Activated CD4-positive, CD25-positive, alpha-beta regulatory T cell treated with anti-CD3 and anti-CD28 coated beads, Interleukin-2, amount 50 U/mL, for 24 hours (primary cell): ENCODE results near the gene PCSK5.
A peak's percentile ranks its signal among the peaks of the same experiment; 100 is the strongest.

Experiments used
- ATAC-seq, 2 donors: fragments of 150-1000 bp; cut with Tn5 transposase; one replicate each; pipeline ENCODE4 v1.10.0; 2021; ENCODE audit warnings: mild to moderate bottlenecking in 1 of 2, moderate library complexity in 1 of 2

PCSK5 gene

GRCh38 chr9:76370396-76371023 lies 480.0 kb downstream of the PCSK5 start:
- ATAC-seq: no peak

- ATAC-seq: no peak
Measured at GRCh38 chr9:76371901-76372300, 481.4 kb downstream of the PCSK5 start.

- no peak for ATAC-seq
Measured at GRCh38 chr9:76372336-76372735, 481.9 kb downstream of the PCSK5 start.

GRCh38 chr9:76373173-76373783 lies 482.8 kb downstream of the PCSK5 start:
- no peak for ATAC-seq

- ATAC-seq: no peak
Measured at GRCh38 chr9:76373784-76374474, 483.5 kb downstream of the PCSK5 start.

- no peak for ATAC-seq
Measured at GRCh38 chr9:76374783-76375559, 484.5 kb downstream of the PCSK5 start.

GRCh38 chr9:76377791-76378190 lies 487.3 kb downstream of the PCSK5 start:
- no peak for ATAC-seq

GRCh38 chr9:76378367-76379073 lies 488.0 kb downstream of the PCSK5 start:
- no peak for ATAC-seq

- no peak for ATAC-seq
Measured at GRCh38 chr9:76379494-76379893, 489.0 kb downstream of the PCSK5 start.

GRCh38 chr9:76390656-76391055 lies 500.2 kb downstream of the PCSK5 start:
- ATAC-seq: no peak

- ATAC-seq: peak; percentile 85 to 87
Measured at GRCh38 chr9:76394195-76394959, 503.9 kb downstream of the PCSK5 start, which contains the start of gene RFK. TSS of gene RFK (minus strand) at chr9:76394426. CDS start at chr9:76394171, 255 bp downstream.

- ATAC-seq: peak; percentile 63 to 64
Measured at GRCh38 chr9:76394960-76395252, 504.4 kb downstream of the PCSK5 start.

GRCh38 chr9:76395381-76395780 lies 504.9 kb downstream of the PCSK5 start:
- no peak for ATAC-seq

GRCh38 chr9:76396144-76396543 lies 505.7 kb downstream of the PCSK5 start:
- ATAC-seq: no peak

GRCh38 chr9:76396597-76396996 lies 506.1 kb downstream of the PCSK5 start:
- no peak for ATAC-seq

GRCh38 chr9:76399856-76400255 lies 509.4 kb downstream of the PCSK5 start:
- no peak for ATAC-seq

GRCh38 chr9:76400534-76401096 lies 510.1 kb downstream of the PCSK5 start:
- peak; percentile 4 to 34 for ATAC-seq

- no peak for ATAC-seq
Measured at GRCh38 chr9:76401176-76401575, 510.7 kb downstream of the PCSK5 start.

GRCh38 chr9:76401580-76402354 lies 511.3 kb downstream of the PCSK5 start:
- no peak for ATAC-seq

GRCh38 chr9:76403352-76403751 lies 512.9 kb downstream of the PCSK5 start:
- peak; percentile 94 for ATAC-seq

GRCh38 chr9:76404401-76404800 lies 513.9 kb downstream of the PCSK5 start:
- no peak for ATAC-seq
